ENCODE measurements around the gene EFNA5.

GRCh38 chr5:107549567-107549966, 121.2 kb downstream of the EFNA5 start:
- TF ChIP-seq CTCF (IDR thresholded peaks at IDR 0.05) (no peak), EP300 (IDR thresholded peaks at IDR 0.05) (no peak), POLR2AphosphoS5 (IDR thresholded peaks at IDR 0.05) (no peak), POLR2A (IDR thresholded peaks at IDR 0.05) (no peak)

Data from gastroesophageal sphincter (tissue), 3 donors.